H1 (cell line): ENCODE data around the gene NAA38.

ENCODE experiments used
- ATF2 ChIP-seq: IDR thresholded peaks from 2 replicates; pipeline ENCODE4 v1.6.1; 2012; ENCODE audit warnings: low read length, inconsistent platforms
- CTCF ChIP-seq, 3 experiments: IDR thresholded peaks; 1 replicate in 2 of 3; 2 replicates in 1 of 3; pipeline versions ENCODE4 v1.5.1 to v1.6.1; 2011; ENCODE audit warnings: low read length in 3 of 3, mild to moderate bottlenecking in 3 of 3, inconsistent platforms in 2 of 3, low read depth in 1 of 3, moderate library complexity in 1 of 3; ENCODE audit not compliant: insufficient read depth in 1 of 3; ENCODE audit errors: control extremely low read depth in 1 of 3
- MAX ChIP-seq: IDR thresholded peaks from 2 replicates; pipeline ENCODE4 v1.6.1; 2012; ENCODE audit warnings: inconsistent platforms
- POLR2A ChIP-seq, 2 experiments: IDR thresholded peaks; 1 replicate in 1 of 2; 2 replicates in 1 of 2; pipeline ENCODE4 v1.6.1; 2011; ENCODE audit warnings: low read depth in 2 of 2, low read length in 2 of 2, mild to moderate bottlenecking in 2 of 2; ENCODE audit errors: control extremely low read depth in 1 of 2
- RAD21 ChIP-seq, 2 experiments: IDR thresholded peaks in 1 of 2; conservative IDR thresholded peaks in 1 of 2; 2 replicates each; pipeline ENCODE4 v1.6.1; 2011; ENCODE audit warnings: low read depth in 2 of 2, low read length in 2 of 2, improper control_type of control experiment in 1 of 2, inconsistent platforms in 1 of 2, mild to moderate bottlenecking in 1 of 2, moderate library complexity in 1 of 2
- USF2 ChIP-seq: IDR thresholded peaks from 2 replicates; pipeline ENCODE4 v1.6.1; 2011; ENCODE audit warnings: low read length, improper control_type of control experiment

- TF ChIP-seq POLR2A (IDR thresholded peaks at IDR 0.05; ENCODE audit: control extremely low read depth in 1 of 2, low read depth in 2 of 2, low read length in 2 of 2) (no peak), RAD21 (IDR thresholded peaks at IDR 0.05 in 1 of 2, conservative IDR thresholded peaks at IDR 0.05 in 1 of 2; ENCODE audit: low read depth in 2 of 2, low read length in 2 of 2) (no peak), CTCF (IDR thresholded peaks at IDR 0.05; ENCODE audit: control extremely low read depth in 1 of 3, insufficient read depth in 1 of 3, low read depth in 1 of 3, low read length in 3 of 3) (no peak), ATF2 (no peak), MAX (no peak), USF2 (no peak)
Observed at GRCh38 chr17:7818026-7818425, 39.3 kb downstream of the NAA38 start.
